Choroid plexus epithelial cell (primary cell): Measurements from ENCODE around the gene DUSP19.
A peak's percentile ranks its signal among the peaks of the same experiment; 100 is the strongest.

Experiments used
- DNase-seq: peaks from one replicate; pipeline ENCODE4 v3.0.0-alpha.2; 2010; ENCODE audit warnings: low read depth
- H3K4me3 ChIP-seq: 2 replicates; pipeline ENCODE4 v1.5.1; 2011; ENCODE audit warnings: low read depth, mild to moderate bottlenecking, control low read depth, low read length, moderate library complexity
- TF ChIP-seq, protein P1 (sequence below): conservative IDR thresholded peaks from 2 replicates; pipeline ENCODE4 v1.5.1; 2011; ENCODE audit warnings: low read depth, mild to moderate bottlenecking, control low read depth, inconsistent platforms, low read length, moderate library complexity

DUSP19 gene

DNA sequence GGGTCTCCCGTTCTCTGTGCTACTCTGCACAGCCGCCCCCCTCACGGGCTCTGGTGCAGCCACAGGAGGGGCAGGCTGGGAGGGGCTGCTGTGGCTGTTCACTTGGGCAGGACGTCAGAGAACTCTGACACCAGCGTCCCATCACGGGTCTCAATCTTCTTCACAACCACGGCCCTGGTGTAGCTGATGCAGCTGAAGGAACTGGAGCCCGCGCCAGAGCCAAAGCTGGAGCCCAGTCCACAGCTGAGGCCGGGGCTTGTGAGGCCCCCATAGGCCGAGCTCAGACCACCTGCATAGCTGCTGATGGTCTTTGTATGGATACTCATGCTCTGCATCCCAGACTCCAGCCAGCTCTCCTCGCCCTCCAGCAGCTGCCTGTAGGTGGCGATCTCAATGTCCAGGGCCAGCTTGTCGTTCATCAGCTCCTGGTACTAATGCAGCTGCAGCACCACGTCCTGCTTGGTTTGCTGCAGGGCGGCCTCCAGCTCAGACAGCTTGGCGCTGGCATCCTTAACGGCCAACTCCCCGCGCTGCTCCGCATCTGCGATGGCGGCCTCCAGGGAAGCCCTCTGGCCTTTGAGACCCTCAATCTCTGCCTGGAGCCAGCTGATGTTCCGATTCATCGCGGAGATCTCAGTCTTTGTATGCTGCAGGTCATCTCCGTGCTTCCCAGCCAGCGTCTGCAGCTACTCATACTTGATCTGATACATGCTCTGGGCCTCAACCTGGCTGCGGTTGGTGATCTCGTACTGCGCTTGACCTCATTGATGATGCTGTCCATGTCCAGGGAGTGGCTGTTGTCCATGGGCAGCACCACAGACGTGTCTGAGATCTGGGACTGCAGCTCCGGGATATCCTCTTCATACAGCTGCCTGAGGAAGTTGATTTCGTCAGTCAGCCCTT lies 7.4 kb upstream of the DUSP19 start:
- TF ChIP-seq, protein P1, sequence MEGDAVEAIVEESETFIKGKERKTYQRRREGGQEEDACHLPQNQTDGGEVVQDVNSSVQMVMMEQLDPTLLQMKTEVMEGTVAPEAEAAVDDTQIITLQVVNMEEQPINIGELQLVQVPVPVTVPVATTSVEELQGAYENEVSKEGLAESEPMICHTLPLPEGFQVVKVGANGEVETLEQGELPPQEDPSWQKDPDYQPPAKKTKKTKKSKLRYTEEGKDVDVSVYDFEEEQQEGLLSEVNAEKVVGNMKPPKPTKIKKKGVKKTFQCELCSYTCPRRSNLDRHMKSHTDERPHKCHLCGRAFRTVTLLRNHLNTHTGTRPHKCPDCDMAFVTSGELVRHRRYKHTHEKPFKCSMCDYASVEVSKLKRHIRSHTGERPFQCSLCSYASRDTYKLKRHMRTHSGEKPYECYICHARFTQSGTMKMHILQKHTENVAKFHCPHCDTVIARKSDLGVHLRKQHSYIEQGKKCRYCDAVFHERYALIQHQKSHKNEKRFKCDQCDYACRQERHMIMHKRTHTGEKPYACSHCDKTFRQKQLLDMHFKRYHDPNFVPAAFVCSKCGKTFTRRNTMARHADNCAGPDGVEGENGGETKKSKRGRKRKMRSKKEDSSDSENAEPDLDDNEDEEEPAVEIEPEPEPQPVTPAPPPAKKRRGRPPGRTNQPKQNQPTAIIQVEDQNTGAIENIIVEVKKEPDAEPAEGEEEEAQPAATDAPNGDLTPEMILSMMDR, result peak; percentile 78
- DNase-seq, result peak; percentile 70
- H3K4me3 ChIP-seq, result no peak overlapping the region

DNA sequence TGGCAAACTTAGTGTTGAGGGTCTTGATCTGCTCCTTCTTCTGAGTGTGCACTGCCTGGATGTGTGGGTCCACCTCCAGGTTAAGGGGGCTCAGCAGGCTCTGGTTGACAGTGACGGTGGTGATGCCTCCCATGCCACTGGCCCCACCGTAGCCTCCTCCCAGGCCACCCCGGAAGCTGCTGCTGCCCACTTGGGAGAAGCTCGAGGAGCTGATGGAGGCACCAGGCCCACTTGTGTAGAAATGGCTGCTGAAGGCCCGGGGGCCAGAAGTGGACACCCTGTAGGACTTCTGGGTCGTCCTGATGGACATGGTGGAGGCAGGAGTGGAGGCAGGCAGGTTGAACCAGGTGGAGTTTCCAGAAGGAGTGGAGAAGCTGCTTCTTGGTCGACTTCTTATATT lies 6.4 kb upstream of the DUSP19 start:
- H3K4me3 ChIP-seq, result no peak overlapping the region
- TF ChIP-seq, protein P1, result no peak
- DNase-seq, result no peak

DNA sequence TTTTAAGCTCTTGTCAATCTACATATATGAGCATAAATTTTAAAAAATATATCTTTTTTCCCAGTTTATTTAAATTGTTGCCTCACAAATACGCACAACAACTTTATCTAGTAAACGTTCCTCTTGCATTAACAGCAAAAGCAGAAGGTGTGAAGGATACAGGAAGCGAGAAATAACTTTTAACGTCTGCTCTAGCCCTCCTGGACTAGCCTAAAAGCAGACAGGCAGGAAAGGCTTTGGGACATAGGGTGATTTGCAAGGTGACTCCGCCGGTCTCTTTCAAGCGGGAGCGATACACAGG lies 434 bp upstream of the DUSP19 start:
- TF ChIP-seq, protein P1, result no peak
- no peak for DNase-seq
- peak overlapping the region; percentile 69 for H3K4me3 ChIP-seq

DNA sequence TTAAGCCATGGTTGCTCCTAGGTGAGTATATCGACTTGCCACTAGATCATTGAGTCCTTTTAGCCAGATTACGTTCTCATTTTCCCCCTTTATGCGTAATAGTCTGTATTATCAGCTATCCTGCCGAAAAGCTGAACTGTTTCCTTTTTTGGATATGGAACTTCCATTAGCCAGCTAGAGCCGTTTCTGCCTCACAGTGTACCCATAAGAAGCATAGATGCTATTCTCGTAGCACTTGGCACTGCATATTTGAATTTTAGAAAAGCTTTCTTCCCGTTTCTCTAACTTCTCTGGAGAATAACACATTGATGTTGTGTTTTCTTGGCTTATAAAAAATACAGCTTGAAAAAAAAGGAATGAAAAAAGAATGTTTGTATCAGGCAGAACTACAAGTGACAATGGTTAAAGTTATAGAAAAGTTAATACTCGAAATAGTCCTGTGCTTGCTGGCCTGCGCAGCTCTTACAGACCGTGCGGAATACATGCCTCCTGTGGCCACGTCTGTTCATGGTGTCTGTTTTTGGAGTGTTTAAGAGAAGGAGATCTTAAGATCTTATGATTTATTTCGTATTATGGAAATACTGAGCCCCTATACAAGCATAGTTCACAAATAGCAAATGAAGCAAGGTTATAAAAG lies 710 bp downstream of the DUSP19 start:
- H3K4me3 ChIP-seq, result peak overlapping the region; percentile 69
- DNase-seq, result peak; percentile 20
- TF ChIP-seq, protein P1, result no peak

DNA sequence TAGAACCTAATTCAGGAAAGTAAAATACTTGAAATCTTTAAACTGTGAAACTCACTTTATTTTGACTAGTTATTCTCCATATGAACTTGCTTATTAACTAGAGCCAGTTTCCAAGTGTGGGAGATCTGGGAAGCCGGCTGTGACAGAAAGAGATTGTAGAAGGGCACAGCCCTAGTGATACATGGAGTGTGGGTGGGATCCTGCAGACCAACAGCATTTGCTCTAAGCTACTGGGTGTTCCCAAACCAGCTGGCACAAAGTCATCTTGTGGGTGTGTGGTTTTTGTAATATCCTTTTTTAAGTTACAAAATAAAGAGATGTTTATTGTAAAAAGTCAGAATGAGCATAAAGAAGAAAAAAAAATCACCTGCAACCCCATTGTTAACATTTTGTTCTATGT lies 3.4 kb downstream of the DUSP19 start:
- TF ChIP-seq, protein P1, result no peak
- H3K4me3 ChIP-seq, result no peak overlapping the region
- DNase-seq, result no peak

DNA sequence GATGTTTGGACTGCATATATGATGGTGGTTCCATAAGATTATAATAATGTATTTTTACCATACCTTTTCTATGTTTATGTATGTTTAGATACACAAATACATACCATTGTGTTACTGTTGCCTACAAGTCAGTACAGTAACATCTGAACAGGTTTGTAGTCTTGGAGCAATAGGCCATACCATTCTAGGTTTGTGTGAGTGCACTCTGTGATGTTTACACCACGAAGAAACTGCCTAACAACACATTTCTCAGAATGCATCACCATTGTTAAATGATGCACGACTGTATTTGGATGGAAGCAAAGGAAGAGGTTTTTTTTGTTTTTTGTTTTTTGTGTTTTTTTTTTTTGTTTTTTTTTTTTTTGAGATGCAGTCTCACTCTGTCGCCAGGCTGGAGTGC lies 9.5 kb downstream of the DUSP19 start:
- no peak overlapping the region for H3K4me3 ChIP-seq
- TF ChIP-seq, protein P1, result no peak
- DNase-seq, result no peak
